ENCODE results near the gene CCDC102B. TPM values are rescaled to one million over a fixed set of nuclear protein-coding genes. Genes with fewer than 3 reads are reported as not detected.
"Not testable (repeated sequence)": the region's sequence is repeated elsewhere in the genome, so short reads cannot be mapped to it uniquely, and the experiment has no call there.

CCDC102B gene
- polyA plus RNA-seq, 3 donors from 2014 or later, result 2.8 to 7.0 (median 6.2) TPM

DNA sequence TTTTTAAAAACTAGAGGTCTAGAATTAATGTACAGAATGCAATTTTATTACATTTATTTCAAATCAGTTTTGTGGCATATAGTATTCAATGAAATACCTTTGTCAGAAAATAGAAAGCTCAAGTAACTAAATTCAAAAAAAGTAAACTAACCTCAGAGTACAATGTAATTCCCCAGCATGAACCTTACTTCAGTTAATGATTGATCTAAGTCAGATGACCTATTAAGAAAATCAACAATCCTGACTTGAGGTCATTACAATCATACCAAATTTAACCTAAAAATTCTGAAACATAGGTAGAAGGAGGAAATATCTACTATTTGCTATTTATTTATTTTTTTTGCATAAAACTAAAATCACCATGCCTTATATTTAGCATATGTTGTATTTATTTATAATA, 142.9 kb downstream of the CCDC102B start:
- H3K36me3 Mint-ChIP-seq, result no peaks in the 10 kb centered on the region
- no peak for DNase-seq
- peaks cover 0 to 6% (median 0%) of the 10 kb centered on the region in 6 donors for H3K9me3 Mint-ChIP-seq
- H3K27me3 Mint-ChIP-seq (ENCODE audit: low read depth in 3 of 3), result no peaks in the 10 kb centered on the region
- H3K27ac Mint-ChIP-seq, result no peak overlapping the region
- no peak overlapping the region for H3K4me3 Mint-ChIP-seq
- no peaks in the 10 kb centered on the region for H3K4me1 Mint-ChIP-seq

DNA sequence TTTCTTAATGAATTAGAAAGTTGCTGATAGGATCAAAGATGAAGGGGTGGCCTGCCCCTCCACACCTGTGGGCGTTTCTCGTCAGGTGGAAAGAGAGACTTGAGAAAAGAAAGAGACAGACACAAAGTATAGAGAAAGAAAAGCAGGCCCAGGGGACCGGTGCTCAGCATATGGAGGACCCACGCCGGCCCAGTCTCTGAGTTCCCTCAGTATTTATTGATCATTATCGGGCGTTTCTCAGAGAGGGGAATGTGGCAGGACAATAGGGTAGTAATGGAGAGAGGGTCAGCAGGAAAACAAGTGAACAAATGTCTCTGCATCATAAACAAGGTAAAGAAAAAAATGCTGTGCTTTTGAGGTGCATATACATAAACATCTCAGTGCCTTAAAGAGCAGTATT, 144.3 kb downstream of the CCDC102B start:
- peaks cover 0 to 6% (median 0%) of the 10 kb centered on the region in 6 donors for H3K9me3 Mint-ChIP-seq
- no peaks in the 10 kb centered on the region for H3K36me3 Mint-ChIP-seq
- H3K4me1 Mint-ChIP-seq, result no peaks in the 10 kb centered on the region
- H3K4me3 Mint-ChIP-seq, result no peak overlapping the region
- DNase-seq, result no peak
- no peaks in the 10 kb centered on the region for H3K27me3 Mint-ChIP-seq (ENCODE audit: low read depth in 3 of 3)
- H3K27ac Mint-ChIP-seq, result no peak overlapping the region

DNA sequence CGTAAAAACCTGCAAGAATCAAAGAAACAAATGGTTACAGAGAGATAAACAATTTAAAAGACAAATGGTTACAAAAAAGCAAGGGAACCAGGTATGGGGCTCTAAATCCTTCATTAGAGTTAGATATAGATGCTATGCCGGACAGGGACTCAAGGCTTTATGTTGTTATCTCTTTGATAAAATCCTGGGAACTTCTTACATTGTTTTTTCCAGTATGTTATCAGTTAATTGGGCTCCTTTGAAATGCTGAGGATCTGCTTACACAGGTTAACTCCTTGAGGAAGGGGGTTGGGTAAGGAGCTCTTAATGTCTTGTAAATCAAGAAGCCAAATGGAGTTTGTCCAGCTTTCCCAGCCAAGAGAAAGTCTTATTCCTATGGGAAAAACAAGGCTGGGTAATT, 146.0 kb downstream of the CCDC102B start:
- not testable (repeated sequence) for H3K36me3 Mint-ChIP-seq; H3K27ac Mint-ChIP-seq; H3K4me3 Mint-ChIP-seq; H3K4me1 Mint-ChIP-seq; DNase-seq; H3K27me3 Mint-ChIP-seq (ENCODE audit: low read depth in 3 of 3); H3K9me3 Mint-ChIP-seq

DNA sequence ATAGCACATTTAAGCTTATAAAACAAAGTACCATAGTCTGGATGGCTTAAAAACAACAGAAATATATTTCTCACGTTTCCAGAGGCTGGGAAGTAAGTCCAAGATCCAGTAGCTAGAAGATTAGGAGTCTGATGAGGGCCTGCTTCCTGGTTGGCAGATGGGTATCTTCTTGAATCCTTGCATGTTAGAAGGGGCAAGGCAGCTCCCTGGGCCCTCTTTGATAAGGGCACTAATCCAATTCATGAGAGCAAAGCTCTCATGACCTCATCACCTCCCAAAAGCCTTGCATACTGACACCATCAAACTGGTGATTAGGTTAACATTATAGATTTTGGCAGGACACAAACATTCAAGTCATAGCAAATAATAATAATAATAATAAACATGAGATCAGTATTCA, 146.4 kb downstream of the CCDC102B start:
- no peak for DNase-seq
- Mint-ChIP-seq H3K4me1 (no peaks in the 10 kb centered on the region), H3K27ac (no peak overlapping the region)

DNA sequence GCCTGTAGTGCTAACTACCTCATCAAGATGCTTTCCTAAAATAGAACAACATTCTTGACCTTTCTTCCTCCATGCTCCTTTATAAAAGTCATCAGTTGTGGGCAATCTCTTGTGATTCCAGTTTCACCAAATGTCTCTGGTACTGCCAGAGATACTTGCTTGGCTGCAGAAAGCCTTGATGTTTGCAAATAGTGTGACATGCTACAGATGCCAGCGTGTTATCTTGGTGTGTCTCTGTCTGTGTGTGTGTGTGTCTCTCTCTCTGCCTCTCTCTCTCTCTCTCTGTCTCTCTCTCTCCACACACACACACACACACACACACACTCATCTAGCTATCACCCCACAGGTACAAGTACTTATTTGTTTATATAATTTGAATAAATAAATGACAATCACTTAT, 146.9 kb downstream of the CCDC102B start:
- H3K4me3 Mint-ChIP-seq, result no peak overlapping the region
- H3K9me3 Mint-ChIP-seq, result peaks cover 0 to 6% (median 0%) of the 10 kb centered on the region in 6 donors
- H3K4me1 Mint-ChIP-seq, result no peaks in the 10 kb centered on the region
- no peaks in the 10 kb centered on the region for H3K27me3 Mint-ChIP-seq (ENCODE audit: low read depth in 3 of 3)
- H3K36me3 Mint-ChIP-seq, result no peaks in the 10 kb centered on the region
- DNase-seq, result no peak
- no peak overlapping the region for H3K27ac Mint-ChIP-seq

More for the DNA sequence above, 146.4 kb downstream of the CCDC102B start:
- Mint-ChIP-seq H3K36me3 (no peaks in the 10 kb centered on the region), H3K4me3 (no peak overlapping the region), H3K9me3 (peaks cover 0 to 6% (median 0%) of the 10 kb centered on the region in 6 donors), H3K27me3 (ENCODE audit: low read depth in 3 of 3) (no peaks in the 10 kb centered on the region)

DNA sequence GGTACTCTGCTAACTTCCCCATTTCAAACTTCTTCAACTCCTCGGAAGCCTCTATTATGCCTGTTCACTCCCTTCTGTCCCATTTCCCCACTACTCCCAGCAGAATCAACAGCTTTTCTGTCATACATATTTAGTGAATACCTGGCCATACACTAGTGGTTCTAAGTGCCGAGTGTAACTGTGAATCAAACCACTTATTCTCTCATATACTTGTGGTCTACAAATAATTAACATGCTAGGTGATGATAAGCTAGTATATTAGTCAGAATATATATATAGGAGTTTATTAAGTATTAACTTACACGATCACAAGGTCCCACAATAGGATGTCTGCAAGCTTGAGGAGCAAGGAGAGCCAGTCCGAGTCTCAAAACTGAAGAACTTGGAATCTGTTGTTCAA, 150.7 kb downstream of the CCDC102B start:
- Mint-ChIP-seq H3K27ac (no peak overlapping the region), H3K9me3 (peaks cover 0 to 7% (median 4%) of the 10 kb centered on the region in 6 donors), H3K4me1 (no peaks in the 10 kb centered on the region), H3K36me3 (no peaks in the 10 kb centered on the region), H3K4me3 (no peak overlapping the region), H3K27me3 (ENCODE audit: low read depth in 3 of 3) (no peaks in the 10 kb centered on the region)
- no peak for DNase-seq

DNA sequence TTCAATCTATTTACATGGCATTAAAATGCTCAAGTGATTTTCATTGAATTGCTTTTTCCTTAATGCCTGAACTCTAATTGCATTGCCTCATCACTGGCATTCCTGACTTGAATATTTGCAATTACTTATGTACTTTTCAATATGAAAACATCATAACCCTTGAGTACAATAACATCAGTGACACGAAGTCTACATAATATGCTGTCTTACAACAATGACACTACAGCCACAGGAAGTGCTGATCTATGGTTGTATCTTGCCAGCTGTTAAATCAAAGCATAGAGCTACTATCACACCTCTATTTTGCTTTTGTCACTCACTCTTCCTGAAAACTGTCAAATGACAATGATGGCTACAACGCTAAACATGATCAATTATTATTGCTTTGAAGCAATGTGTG, 156.9 kb downstream of the CCDC102B start:
- Mint-ChIP-seq H3K4me3 (no peak overlapping the region), H3K27ac (no peak overlapping the region), H3K4me1 (no peaks in the 10 kb centered on the region), H3K36me3 (no peaks in the 10 kb centered on the region), H3K9me3 (peaks cover 0 to 12% (median 5%) of the 10 kb centered on the region in 6 donors), H3K27me3 (ENCODE audit: low read depth in 3 of 3) (peaks cover 0 to 2% (median 0%) of the 10 kb centered on the region in 3 donors)
- DNase-seq, result no peak

DNA sequence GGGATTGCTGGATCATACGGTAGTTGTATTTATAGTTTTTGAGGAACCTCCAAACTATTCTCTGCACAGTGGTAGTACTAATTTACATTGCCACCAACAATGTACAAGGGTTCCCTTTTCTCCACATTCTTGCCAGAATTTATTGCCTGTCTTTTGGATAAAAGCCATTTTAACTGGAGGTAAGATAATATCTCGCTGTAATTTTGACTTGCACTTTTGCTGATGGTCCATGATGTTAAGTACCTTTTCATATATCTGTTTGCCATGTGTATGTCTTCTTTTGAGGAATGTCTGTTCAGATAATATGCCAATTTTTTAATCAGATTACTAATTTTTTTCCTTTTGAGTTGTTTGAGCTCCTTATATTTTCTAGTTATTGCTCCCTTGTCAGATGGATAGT, 158.8 kb downstream of the CCDC102B start:
- no peak overlapping the region for H3K27ac Mint-ChIP-seq
- no peak overlapping the region for H3K4me3 Mint-ChIP-seq
- no peak for DNase-seq
- H3K36me3 Mint-ChIP-seq, result no peaks in the 10 kb centered on the region
- H3K27me3 Mint-ChIP-seq (ENCODE audit: low read depth in 3 of 3), result peaks cover 0 to 2% (median 0%) of the 10 kb centered on the region in 3 donors
- H3K4me1 Mint-ChIP-seq, result no peaks in the 10 kb centered on the region
- H3K9me3 Mint-ChIP-seq, result peaks cover 0 to 12% (median 3%) of the 10 kb centered on the region in 6 donors

DNA sequence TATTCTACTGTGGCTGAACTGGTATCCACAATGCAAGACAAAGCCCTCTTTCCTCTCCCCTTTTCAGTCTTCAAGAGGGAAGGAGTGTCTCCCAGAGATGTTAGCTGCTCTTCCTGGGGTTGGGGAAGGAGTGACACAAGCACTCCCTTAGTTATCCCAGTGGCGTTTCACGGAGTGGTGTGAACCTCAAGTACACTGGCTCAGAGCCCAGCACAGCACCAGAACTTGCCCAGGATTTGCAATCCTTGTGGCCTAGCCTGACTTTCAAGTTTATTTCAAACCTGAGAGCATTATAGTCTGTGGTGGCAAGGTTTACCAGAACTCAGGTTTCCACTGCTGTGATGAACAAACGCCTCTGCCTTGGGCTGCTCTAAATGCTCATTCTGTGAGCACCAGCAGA, 162.5 kb downstream of the CCDC102B start:
- Mint-ChIP-seq H3K27me3 (ENCODE audit: low read depth in 3 of 3) (peaks cover 0 to 2% (median 0%) of the 10 kb centered on the region in 3 donors), H3K4me1 (no peaks in the 10 kb centered on the region), H3K27ac (no peak overlapping the region), H3K9me3 (peaks cover 2 to 7% (median 4%) of the 10 kb centered on the region in 6 donors), H3K4me3 (no peak overlapping the region), H3K36me3 (no peaks in the 10 kb centered on the region)
- DNase-seq, result no peak

DNA sequence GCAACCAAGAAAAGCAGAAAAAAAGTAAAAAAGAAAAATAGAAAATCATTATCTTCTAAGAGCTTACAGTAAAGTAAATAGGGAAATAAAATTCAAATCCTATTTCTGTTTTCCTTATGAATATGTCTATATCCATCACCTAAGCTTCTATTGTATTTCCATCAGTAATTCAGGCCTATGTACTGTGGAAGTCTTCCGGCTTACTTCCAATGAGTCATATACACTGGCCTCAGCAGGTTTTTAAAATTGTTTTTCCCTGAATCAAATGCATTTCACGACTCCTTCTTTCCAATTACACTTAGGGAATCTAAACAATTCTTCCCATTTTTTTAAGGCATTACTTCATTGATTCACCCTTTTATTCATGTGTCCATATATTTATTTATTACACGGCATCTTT, 164.7 kb downstream of the CCDC102B start:
- Mint-ChIP-seq H3K27ac (no peak overlapping the region), H3K27me3 (ENCODE audit: low read depth in 3 of 3) (peaks cover 0 to 2% (median 0%) of the 10 kb centered on the region in 3 donors), H3K36me3 (no peaks in the 10 kb centered on the region), H3K4me1 (no peaks in the 10 kb centered on the region), H3K9me3 (peaks cover 0 to 13% (median 4%) of the 10 kb centered on the region in 6 donors), H3K4me3 (no peak overlapping the region)
- DNase-seq, result no peak

DNA sequence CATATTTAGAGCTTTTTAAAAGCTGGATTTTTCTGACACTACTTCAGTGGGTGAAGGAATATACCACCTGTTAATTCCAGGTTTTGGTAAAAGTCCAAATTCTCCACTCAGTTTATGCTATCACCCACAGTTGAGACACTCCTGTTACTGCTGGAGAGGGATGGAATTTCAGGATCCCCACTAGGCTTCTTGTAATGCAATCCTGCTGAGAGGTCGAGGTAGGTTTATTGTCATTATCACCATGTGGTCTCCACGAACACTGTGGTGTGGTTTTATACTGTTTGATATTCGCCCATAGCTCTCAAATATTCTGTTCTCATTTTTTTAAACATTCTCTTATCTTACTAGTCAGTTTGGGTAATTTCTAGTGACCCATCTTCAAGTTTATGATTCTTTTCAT, 167.9 kb downstream of the CCDC102B start:
- H3K27ac Mint-ChIP-seq, result no peak overlapping the region
- DNase-seq, result no peak
- H3K36me3 Mint-ChIP-seq, result no peaks in the 10 kb centered on the region
- H3K9me3 Mint-ChIP-seq, result peaks cover 0 to 9% (median 4%) of the 10 kb centered on the region in 6 donors
- no peaks in the 10 kb centered on the region for H3K27me3 Mint-ChIP-seq (ENCODE audit: low read depth in 3 of 3)
- H3K4me1 Mint-ChIP-seq, result no peaks in the 10 kb centered on the region
- H3K4me3 Mint-ChIP-seq, result no peak overlapping the region

DNA sequence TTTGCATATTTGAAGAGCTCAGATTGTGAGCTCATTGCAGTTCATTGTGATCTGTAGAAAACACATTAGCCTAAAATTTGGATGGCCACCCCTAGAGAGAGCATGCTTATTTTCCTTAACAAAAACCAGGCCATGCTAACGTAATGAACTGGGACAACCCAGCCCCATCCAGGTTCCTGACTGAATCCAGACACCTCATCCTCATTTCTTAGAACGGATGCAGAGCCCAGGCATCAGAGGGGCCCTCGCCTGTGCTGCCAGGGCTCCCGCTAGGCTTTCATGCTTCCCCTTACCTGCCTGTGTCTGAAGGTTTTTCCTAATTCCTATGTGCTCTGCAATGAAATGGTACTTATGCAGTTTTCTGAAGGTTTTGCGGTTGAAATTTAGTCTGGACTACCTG, 171.1 kb downstream of the CCDC102B start:
- peaks cover 0 to 12% (median 6%) of the 10 kb centered on the region in 6 donors for H3K9me3 Mint-ChIP-seq
- no peaks in the 10 kb centered on the region for H3K4me1 Mint-ChIP-seq
- no peak overlapping the region for H3K27ac Mint-ChIP-seq
- H3K27me3 Mint-ChIP-seq (ENCODE audit: low read depth in 3 of 3), result no peaks in the 10 kb centered on the region
- H3K36me3 Mint-ChIP-seq, result no peaks in the 10 kb centered on the region
- no peak overlapping the region for H3K4me3 Mint-ChIP-seq
- DNase-seq, result no peak

DNA sequence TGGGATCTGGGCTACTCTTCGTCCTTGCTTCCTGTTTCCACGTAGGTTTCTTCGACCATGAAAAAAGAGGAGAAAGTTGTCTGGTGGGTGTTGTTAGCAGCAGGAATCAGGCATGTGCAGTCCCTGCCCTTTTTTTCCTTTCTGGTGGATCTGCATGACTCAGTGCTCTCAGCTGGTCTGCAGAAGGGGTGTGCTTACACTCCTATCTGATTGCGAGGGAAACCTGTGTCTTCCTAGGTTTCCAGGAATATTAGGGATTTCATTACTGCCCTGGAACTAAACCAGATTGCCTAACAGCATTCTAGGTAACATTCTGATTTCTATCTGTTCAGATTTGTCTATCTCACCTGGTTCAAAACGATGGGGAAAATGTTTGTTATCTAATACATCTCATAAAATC, 174.3 kb downstream of the CCDC102B start:
- no peak overlapping the region for H3K27ac Mint-ChIP-seq
- DNase-seq, result no peak

DNA sequence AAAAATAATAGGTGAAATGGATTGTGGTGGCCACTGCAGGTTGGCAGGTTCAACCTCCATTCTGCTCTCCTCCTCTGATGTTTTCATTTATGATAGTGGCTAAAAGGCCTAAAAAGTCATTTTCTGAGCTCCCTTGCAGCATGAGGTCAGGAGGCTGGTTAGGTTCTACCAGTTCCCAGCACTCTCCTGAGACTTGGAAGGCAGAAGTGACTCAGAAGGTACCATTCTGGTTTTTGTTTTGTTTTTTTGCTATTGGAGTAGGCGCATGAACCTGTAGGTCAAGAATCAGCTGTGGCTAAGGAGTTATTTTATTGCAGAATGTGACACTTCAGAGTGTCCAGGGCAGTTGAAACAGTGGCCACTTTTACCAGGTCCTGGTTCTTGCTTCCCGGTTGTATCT, 181.9 kb downstream of the CCDC102B start:
- H3K27ac Mint-ChIP-seq, result no peak overlapping the region
- no peak overlapping the region for H3K4me3 Mint-ChIP-seq
- H3K4me1 Mint-ChIP-seq, result no peaks in the 10 kb centered on the region
- H3K9me3 Mint-ChIP-seq, result peaks cover 2 to 12% (median 5%) of the 10 kb centered on the region in 6 donors
- DNase-seq, result no peak
- H3K36me3 Mint-ChIP-seq, result no peaks in the 10 kb centered on the region
- H3K27me3 Mint-ChIP-seq (ENCODE audit: low read depth in 3 of 3), result no peaks in the 10 kb centered on the region

More for the DNA sequence above, 174.3 kb downstream of the CCDC102B start:
- H3K9me3 Mint-ChIP-seq, result peaks cover 0 to 6% (median 2%) of the 10 kb centered on the region in 6 donors
- H3K27me3 Mint-ChIP-seq (ENCODE audit: low read depth in 3 of 3), result no peaks in the 10 kb centered on the region
- no peak overlapping the region for H3K4me3 Mint-ChIP-seq
- no peaks in the 10 kb centered on the region for H3K36me3 Mint-ChIP-seq
- no peaks in the 10 kb centered on the region for H3K4me1 Mint-ChIP-seq

DNA sequence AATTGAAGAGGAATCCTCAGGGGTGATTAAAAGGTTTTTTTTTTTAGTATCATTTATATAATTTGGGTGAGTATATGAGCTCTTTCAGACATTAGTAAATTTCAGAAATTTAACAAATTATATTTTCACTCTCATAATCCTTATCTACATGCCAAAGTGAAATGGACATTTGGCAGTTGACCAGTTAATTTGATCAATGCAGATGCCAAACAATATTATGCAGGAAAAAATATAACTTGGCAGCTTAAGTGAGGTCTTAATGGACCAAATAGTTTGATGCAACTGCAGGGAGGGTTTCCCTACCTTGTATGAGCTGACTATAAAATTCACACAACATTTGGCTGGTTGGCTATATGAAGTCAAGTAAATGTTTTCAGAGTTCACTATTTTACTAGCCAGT, 185.2 kb downstream of the CCDC102B start:
- DNase-seq, result no peak
- Mint-ChIP-seq H3K4me3 (no peak overlapping the region), H3K36me3 (no peaks in the 10 kb centered on the region), H3K27me3 (ENCODE audit: low read depth in 3 of 3) (no peaks in the 10 kb centered on the region), H3K4me1 (no peaks in the 10 kb centered on the region), H3K27ac (no peak overlapping the region), H3K9me3 (peaks cover 3 to 28% (median 12%) of the 10 kb centered on the region in 6 donors)
